ENCODE results near the gene CEL. TPM values are rescaled to one million over a fixed set of nuclear protein-coding genes. Genes with fewer than 3 reads are reported as not detected.

The CEL gene
- total and polyA plus RNA-seq, 3 donors from 2014 or later, result 2.1 to 2.6 (median 2.4) TPM

GRCh38 chr9:133064241-133065069, 2.7 kb downstream of the CEL start:
- 93 to 95% methylated on average over 15 to 30 of the region's 30 CpGs for WGBS, 2 donors

GRCh38 chr9:133065070-133065388, 3.2 kb downstream of the CEL start:
- Histone ChIP-seq H3K27ac (no peak overlapping the region), H3K36me3 (ENCODE audit: low read depth, missing control alignments) (no peaks in the 10 kb centered on the region), H3K27me3 (no peaks in the 10 kb centered on the region), H3K4me1 (peaks cover 7% of the 10 kb centered on the region), H3K4me3 (no peak overlapping the region), H3K9me3 (no peaks in the 10 kb centered on the region)
- 89 to 95% methylated on average over 9 to 17 of the region's 17 CpGs for WGBS, 2 donors
- no peak for DNase-seq
- intact Hi-C loops (cut with DNase I; ENCODE audit: low total_unique reads), result no loop called here
- TF ChIP-seq POLR2A (IDR thresholded peaks at IDR 0.05) (no peak), CTCF (IDR thresholded peaks at IDR 0.05) (no peak)

More at GRCh38 chr9:133064241-133065069, 2.7 kb downstream of the CEL start:
- Histone ChIP-seq H3K36me3 (ENCODE audit: low read depth, missing control alignments) (no peaks in the 10 kb centered on the region), H3K4me3 (no peak overlapping the region), H3K27me3 (no peaks in the 10 kb centered on the region), H3K27ac (no peak overlapping the region), H3K9me3 (no peaks in the 10 kb centered on the region), H3K4me1 (peaks cover 7% of the 10 kb centered on the region)
- TF ChIP-seq POLR2A (IDR thresholded peaks at IDR 0.05), result no peak
- no peak for TF ChIP-seq CTCF (IDR thresholded peaks at IDR 0.05)
- intact Hi-C loops (cut with DNase I; ENCODE audit: low total_unique reads), result no loop called here
- DNase-seq, result no peak

GRCh38 chr9:133066181-133066983, 4.6 kb downstream of the CEL start:
- H3K4me1 ChIP-seq, result peaks cover 3% of the 10 kb centered on the region
- H3K27me3 ChIP-seq, result no peaks in the 10 kb centered on the region
- no peak for DNase-seq
- no peaks in the 10 kb centered on the region for H3K9me3 ChIP-seq
- no peak overlapping the region for H3K4me3 ChIP-seq
- WGBS, 2 donors, result 93 to 95% methylated on average over 21 to 25 of the region's 25 CpGs
- TF ChIP-seq CTCF (IDR thresholded peaks at IDR 0.05), result no peak
- TF ChIP-seq POLR2A (IDR thresholded peaks at IDR 0.05), result no peak
- no peaks in the 10 kb centered on the region for H3K36me3 ChIP-seq (ENCODE audit: low read depth, missing control alignments)
- intact Hi-C loops (cut with DNase I; ENCODE audit: low total_unique reads), result no loop called here
- no peak overlapping the region for H3K27ac ChIP-seq

GRCh38 chr9:133067006-133067405, 5.2 kb downstream of the CEL start:
- intact Hi-C loops (cut with DNase I; ENCODE audit: low total_unique reads), result no loop called here
- WGBS, 2 donors, result 90 to 96% methylated on average over 10 to 11 of the region's 11 CpGs
- Histone ChIP-seq H3K27me3 (no peaks in the 10 kb centered on the region), H3K9me3 (no peaks in the 10 kb centered on the region), H3K4me3 (no peak overlapping the region), H3K27ac (no peak overlapping the region), H3K4me1 (no peaks in the 10 kb centered on the region), H3K36me3 (ENCODE audit: low read depth, missing control alignments) (no peaks in the 10 kb centered on the region)
- DNase-seq, result no peak
- TF ChIP-seq CTCF (IDR thresholded peaks at IDR 0.05) (no peak), POLR2A (IDR thresholded peaks at IDR 0.05) (no peak)

All from testis (tissue), 3 donors.